Transverse colon (tissue), 4 donors: ENCODE measurements around the gene PTTG2. TPM values are rescaled to one million over a fixed set of nuclear protein-coding genes. Genes with fewer than 3 reads are reported as not detected.

ENCODE experiments used
- DNase-seq: peaks from one replicate; pipeline ENCODE4 v3.0.0-alpha.2; 2019
- H3K27ac ChIP-seq, 4 donors: fragments of 200-600 bp; sonication (generic); 2 replicates each; pipeline ENCODE4 v1.5.1; 2016 to 2018; ENCODE audit warnings: inconsistent platforms in 4 of 4
- H3K27me3 ChIP-seq: fragments of 200-600 bp; sonication (generic); 2 replicates; pipeline ENCODE4 v1.5.1; 2017; ENCODE audit warnings: inconsistent platforms
- H3K36me3 ChIP-seq, 4 donors: fragments of 200-600 bp; sonication (generic); 2 replicates each; pipeline ENCODE4 v1.5.1; 2017 to 2019; ENCODE audit warnings: inconsistent platforms in 4 of 4
- H3K4me1 ChIP-seq, 4 donors: fragments of 200-600 bp; sonication (generic); 2 replicates each; pipeline ENCODE4 v1.5.1; 2017 to 2020; ENCODE audit warnings: inconsistent platforms in 4 of 4
- H3K4me3 ChIP-seq, 4 donors: fragments of 200-600 bp; sonication (generic); 1 replicate in 1 of 4; 2 replicates in 3 of 4; pipeline versions ENCODE4 v1.5.1 to v1.6.1; 2017 to 2019; ENCODE audit warnings: inconsistent platforms in 4 of 4
- H3K9me3 ChIP-seq, 2 donors: fragments of 200-600 bp; sonication (generic); 2 replicates each; pipeline ENCODE4 v1.5.1; 2017 to 2019; ENCODE audit warnings: inconsistent platforms in 2 of 2
- EP300 ChIP-seq: sonication (generic); formaldehyde crosslinking; IDR thresholded peaks from one replicate; pipeline ENCODE4 v1.6.1; 2017; ENCODE audit warnings: antibody characterized with exemption, low read depth
- POLR2A ChIP-seq: fragments of 450-650 bp; IDR thresholded peaks from one replicate; pipeline ENCODE4 v1.6.1; 2016; ENCODE audit warnings: antibody characterized with exemption, mild to moderate bottlenecking, moderate library complexity
- POLR2AphosphoS5 ChIP-seq, 3 donors: sonication (generic); formaldehyde crosslinking; IDR thresholded peaks; one replicate each; pipeline ENCODE4 v1.6.1; 2016; ENCODE audit warnings: antibody characterized with exemption in 3 of 3
- WGBS, 2 donors: methylation state at CpG; one replicate each; pipeline ENCODE4 v1.1.5; 2018; ENCODE audit warnings: low coverage in 1 of 2; 5-methylcytosine and 5-hydroxymethylcytosine counted together
- in situ Hi-C, 4 donors: fragments of 200-750 bp; cut with MboI; loops; one replicate each; pipeline versions ENCODE4 v1.15.0 to v1.15.1; 2017; ENCODE audit warnings: low sequenced_read_pairs in 3 of 4, low pct_ligation_motif_present in 1 of 4, low pct_unique_long_range_greater_than_20kb in 1 of 4
- intact Hi-C: fragments of 100-400 bp; cut with DNase I; formaldehyde crosslinking; loops from one replicate; pipeline ENCODE4 v1.15.1; 2023; ENCODE audit warnings: low total_unique reads
- total RNA-seq, 4 donors: library from RNA; depleted of rRNA; stranded (reverse); fragments of >200 nt; gene quantifications; one replicate each; pipeline ENCODE4 v1.1.0, GENCODE V29; 2016
- TF ChIP-seq, protein P1 (sequence below), 5 experiments: fragments of 200-600 bp in 3 of 5; fragments of 450-650 bp in 2 of 5; sonication (generic) in 3 of 5; IDR thresholded peaks; 1 replicate in 2 of 5; 2 replicates in 3 of 5; pipeline ENCODE4 v1.5.1; 2016 to 2017; ENCODE audit warnings: antibody characterized with exemption in 5 of 5, inconsistent platforms in 3 of 5, mild to moderate bottlenecking in 2 of 5, moderate library complexity in 1 of 5

Gene PTTG2
- total RNA-seq, 4 donors from 2014 or later: 2.6 to 3.8 TPM; not detected in 2

- in situ Hi-C loops (no loop called here), intact Hi-C loops (no loop called here)
- no peaks in the 10 kb centered on the region for H3K9me3 ChIP-seq
- no peaks in the 10 kb centered on the region for H3K36me3 ChIP-seq
- H3K4me3 ChIP-seq: no peak overlapping the region
- WGBS, 2 donors: 59 to 88% methylated on average over 3 of the region's 3 CpGs
- no peak for DNase-seq
- no peaks in the 10 kb centered on the region for H3K27me3 ChIP-seq
- TF ChIP-seq POLR2AphosphoS5 (IDR thresholded peaks at IDR 0.05) (no peak), EP300 (no peak), POLR2A (no peak)
- TF ChIP-seq, protein P1, sequence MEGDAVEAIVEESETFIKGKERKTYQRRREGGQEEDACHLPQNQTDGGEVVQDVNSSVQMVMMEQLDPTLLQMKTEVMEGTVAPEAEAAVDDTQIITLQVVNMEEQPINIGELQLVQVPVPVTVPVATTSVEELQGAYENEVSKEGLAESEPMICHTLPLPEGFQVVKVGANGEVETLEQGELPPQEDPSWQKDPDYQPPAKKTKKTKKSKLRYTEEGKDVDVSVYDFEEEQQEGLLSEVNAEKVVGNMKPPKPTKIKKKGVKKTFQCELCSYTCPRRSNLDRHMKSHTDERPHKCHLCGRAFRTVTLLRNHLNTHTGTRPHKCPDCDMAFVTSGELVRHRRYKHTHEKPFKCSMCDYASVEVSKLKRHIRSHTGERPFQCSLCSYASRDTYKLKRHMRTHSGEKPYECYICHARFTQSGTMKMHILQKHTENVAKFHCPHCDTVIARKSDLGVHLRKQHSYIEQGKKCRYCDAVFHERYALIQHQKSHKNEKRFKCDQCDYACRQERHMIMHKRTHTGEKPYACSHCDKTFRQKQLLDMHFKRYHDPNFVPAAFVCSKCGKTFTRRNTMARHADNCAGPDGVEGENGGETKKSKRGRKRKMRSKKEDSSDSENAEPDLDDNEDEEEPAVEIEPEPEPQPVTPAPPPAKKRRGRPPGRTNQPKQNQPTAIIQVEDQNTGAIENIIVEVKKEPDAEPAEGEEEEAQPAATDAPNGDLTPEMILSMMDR (IDR thresholded peaks at IDR 0.05): no peak
- H3K4me1 ChIP-seq: peaks cover 4 to 36% (median 13%) of the 10 kb centered on the region in 4 donors
- peak overlapping the region in 2 of 4 donors; percentile 1 to 35 for H3K27ac ChIP-seq
Measured at GRCh38 chr4:37985730-37986275, 25.6 kb downstream of the PTTG2 start.

- Histone ChIP-seq H3K27me3 (no peaks in the 10 kb centered on the region), H3K9me3 (no peaks in the 10 kb centered on the region), H3K27ac (peak overlapping the region; percentile 51 to 72 (median 70)), H3K4me1 (peaks cover 4 to 24% (median 12%) of the 10 kb centered on the region in 4 donors), H3K4me3 (no peak overlapping the region), H3K36me3 (no peaks in the 10 kb centered on the region)
- intact Hi-C loops (no loop called here), in situ Hi-C loops (no loop called here)
- TF ChIP-seq, protein P1 (IDR thresholded peaks at IDR 0.05): no peak
- TF ChIP-seq POLR2AphosphoS5 (IDR thresholded peaks at IDR 0.05): no peak
- TF ChIP-seq EP300: no peak
- TF ChIP-seq POLR2A: no peak
- 79 to 93% methylated on average over 4 to 5 of the region's 5 CpGs for WGBS, 2 donors
- no peak for DNase-seq
Measured at GRCh38 chr4:37988670-37989069, 28.5 kb downstream of the PTTG2 start.

DNA sequence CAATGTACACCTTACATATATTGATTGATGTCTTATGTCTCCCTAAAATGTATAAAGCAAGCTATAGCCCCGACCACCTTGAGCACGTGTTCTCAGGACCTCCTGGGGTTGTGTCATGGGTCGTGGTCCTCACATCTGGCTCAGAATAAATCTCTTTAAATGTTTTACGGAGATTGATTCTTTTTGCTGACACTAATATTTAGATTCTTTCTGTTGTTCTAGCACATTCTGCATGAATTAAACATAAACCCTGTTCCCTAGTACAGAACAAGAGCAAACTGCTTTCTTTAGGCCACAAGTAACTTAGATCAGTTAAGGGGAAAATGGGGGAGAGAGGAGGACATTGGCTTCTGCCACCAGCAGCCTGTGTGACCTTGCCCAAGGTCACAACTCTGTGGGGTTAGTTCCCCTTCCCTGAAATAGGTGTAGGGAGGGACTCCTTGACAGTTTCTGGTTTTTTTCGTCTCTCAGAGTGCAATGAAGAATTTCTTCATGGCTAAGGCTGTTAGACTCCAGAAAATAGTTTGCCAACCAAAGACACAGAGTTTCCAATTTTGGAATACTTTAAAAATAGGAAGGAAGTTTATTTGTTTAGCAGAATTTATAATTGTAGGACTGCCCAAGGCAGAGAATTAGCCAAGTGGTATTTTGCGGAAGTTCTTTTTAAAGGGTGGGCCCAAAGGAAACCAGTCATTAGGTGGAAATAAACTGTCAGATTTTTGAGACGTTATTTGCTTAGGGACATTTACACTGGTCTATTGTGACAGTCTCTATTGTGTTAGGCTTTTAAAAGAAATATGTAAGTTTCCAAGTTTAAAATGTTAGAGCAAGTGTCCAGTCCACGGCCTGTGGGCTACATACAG lies 29.4 kb downstream of the PTTG2 start:
- WGBS, 2 donors: 74 to 100% methylated on average over 1 to 8 of the region's 8 CpGs
- H3K4me1 ChIP-seq: peaks cover 11 to 33% (median 13%) of the 10 kb centered on the region in 4 donors
- DNase-seq: no peak
- H3K9me3 ChIP-seq: no peaks in the 10 kb centered on the region
- intact Hi-C loops: no loop called here
- H3K36me3 ChIP-seq: no peaks in the 10 kb centered on the region
- in situ Hi-C loops: no loop called here
- no peaks in the 10 kb centered on the region for H3K27me3 ChIP-seq
- H3K4me3 ChIP-seq: no peak overlapping the region
- H3K27ac ChIP-seq: peak overlapping the region; percentile 51 to 72 (median 70)
- TF ChIP-seq, protein P1 (IDR thresholded peaks at IDR 0.05): no peak
- TF ChIP-seq POLR2A (no peak), POLR2AphosphoS5 (IDR thresholded peaks at IDR 0.05) (no peak), EP300 (no peak)

- intact Hi-C loops (no loop called here), in situ Hi-C loops (no loop called here)
- TF ChIP-seq EP300: no peak
- TF ChIP-seq, protein P1 (IDR thresholded peaks at IDR 0.05): no peak
- TF ChIP-seq POLR2AphosphoS5 (IDR thresholded peaks at IDR 0.05): no peak
- no peak for TF ChIP-seq POLR2A
- Histone ChIP-seq H3K4me1 (peaks cover 12 to 44% (median 24%) of the 10 kb centered on the region in 4 donors), H3K9me3 (no peaks in the 10 kb centered on the region), H3K27me3 (no peaks in the 10 kb centered on the region), H3K4me3 (no peak overlapping the region), H3K36me3 (no peaks in the 10 kb centered on the region), H3K27ac (peak overlapping the region; percentile 51 to 72 (median 70))
- WGBS, 2 donors: 82 to 96% methylated on average over 4 to 5 of the region's 5 CpGs
- DNase-seq: no peak
Measured at GRCh38 chr4:37990731-37991245, 30.6 kb downstream of the PTTG2 start.
